Astrocyte of the hippocampus (primary cell): ENCODE measurements around the gene CEMP1.
"Not testable (repeated sequence)": the region's sequence is repeated elsewhere in the genome, so short reads cannot be mapped to it uniquely, and the experiment has no call there.

Experiments used
- DNase-seq: peaks from one replicate; pipeline ENCODE4 v3.0.0; 2011; ENCODE audit warnings: low read depth, low spot score

Gene CEMP1

GRCh38 chr16:2531371-2531695 is at the start of gene CEMP1:
TSS of gene CEMP1 (minus strand) at chr16:2531408. CDS start at chr16:2531073, 335 bp downstream.
- DNase-seq: no peak

GRCh38 chr16:2580818-2581217 is 49.6 kb upstream of the CEMP1 start:
- DNase-seq: not testable (repeated sequence)

- DNase-seq: not testable (repeated sequence)
Measured at GRCh38 chr16:2580143-2580542, 48.9 kb upstream of the CEMP1 start.

GRCh38 chr16:2578905-2579304 is 47.7 kb upstream of the CEMP1 start:
- not testable (repeated sequence) for DNase-seq

- DNase-seq: not testable (repeated sequence)
Measured at GRCh38 chr16:2577044-2577443, 45.8 kb upstream of the CEMP1 start.

- DNase-seq: not testable (repeated sequence)
Measured at GRCh38 chr16:2575839-2576238, 44.6 kb upstream of the CEMP1 start.

GRCh38 chr16:2572704-2573103 is 41.5 kb upstream of the CEMP1 start:
- DNase-seq: not testable (repeated sequence)

GRCh38 chr16:2568573-2568972 is 37.4 kb upstream of the CEMP1 start:
- not testable (repeated sequence) for DNase-seq

GRCh38 chr16:2567506-2567905 is 36.3 kb upstream of the CEMP1 start:
- DNase-seq: not testable (repeated sequence)

GRCh38 chr16:2560798-2561133 is 29.6 kb upstream of the CEMP1 start:
- not testable (repeated sequence) for DNase-seq

GRCh38 chr16:2560131-2560797 is 29.1 kb upstream of the CEMP1 start:
- not testable (repeated sequence) for DNase-seq

GRCh38 chr16:2557150-2557549 is 25.9 kb upstream of the CEMP1 start:
- not testable (repeated sequence) for DNase-seq

GRCh38 chr16:2554709-2555425 is 23.7 kb upstream of the CEMP1 start:
- not testable (repeated sequence) for DNase-seq

- not testable (repeated sequence) for DNase-seq
Measured at GRCh38 chr16:2551420-2551889, 20.2 kb upstream of the CEMP1 start.

- DNase-seq: not testable (repeated sequence)
Measured at GRCh38 chr16:2550283-2550878, 19.2 kb upstream of the CEMP1 start.

- DNase-seq: not testable (repeated sequence)
Measured at GRCh38 chr16:2543771-2544170, 12.6 kb upstream of the CEMP1 start.

- not testable (repeated sequence) for DNase-seq
Measured at GRCh38 chr16:2541409-2541808, 10.2 kb upstream of the CEMP1 start.

GRCh38 chr16:2540912-2541311 is 9.7 kb upstream of the CEMP1 start:
- DNase-seq: not testable (repeated sequence)

- not testable (repeated sequence) for DNase-seq
Measured at GRCh38 chr16:2539845-2540458, 8.7 kb upstream of the CEMP1 start.

- not testable (repeated sequence) for DNase-seq
Measured at GRCh38 chr16:2539192-2539844, 8.1 kb upstream of the CEMP1 start.
